Colonic mucosa (tissue), 4 donors: ENCODE results near the gene PTPRN2. TPM values are rescaled to one million over a fixed set of nuclear protein-coding genes. Genes with fewer than 3 reads are reported as not detected.
"Not testable (repeated sequence)": the region's sequence is repeated elsewhere in the genome, so short reads cannot be mapped to it uniquely, and the experiment has no call there.

Source experiments
- DNase-seq: peaks from one replicate; pipeline ENCODE4 v3.0.0-alpha.2; 2020
- H3K27ac ChIP-seq: fragments of 200-600 bp; one replicate; pipeline ENCODE4 v1.8.0; 2021
- H3K27me3 ChIP-seq: fragments of 200-600 bp; one replicate; pipeline ENCODE4 v1.8.0; 2021
- H3K36me3 ChIP-seq: fragments of 200-600 bp; one replicate; pipeline ENCODE4 v1.8.0; 2021
- H3K4me1 ChIP-seq: fragments of 200-600 bp; one replicate; pipeline ENCODE4 v1.8.0; 2021; ENCODE audit warnings: mild to moderate bottlenecking
- H3K4me3 ChIP-seq: fragments of 200-600 bp; one replicate; pipeline ENCODE4 v1.8.0; 2021
- H3K9ac ChIP-seq, 2 donors: one replicate each; pipeline ENCODE4 v1.7.0; 2013; ENCODE audit warnings: control low read depth in 2 of 2, low read depth in 2 of 2, low read length in 2 of 2
- H3K9me3 ChIP-seq: fragments of 200-600 bp; one replicate; pipeline ENCODE4 v1.8.0; 2021
- intact Hi-C: fragments of 100-400 bp; cut with DNase I; formaldehyde crosslinking; loops from one replicate; pipeline ENCODE4 v1.14.1; 2022
- total RNA-seq, 2 donors: library from RNA; stranded (reverse); fragmentation: NEBNext Ultra II Directional in 1 of 2; extraction: Animal tissue kit (Norgen Biotek cat#: 25700) in 1 of 2; gene quantifications; one replicate each; pipeline ENCODE4 v1.2.1, GENCODE V29; 2021
- TF ChIP-seq, protein P1 (sequence below): fragments of 200-600 bp; IDR thresholded peaks from one replicate; pipeline ENCODE4 v1.8.0; 2022; ENCODE audit warnings: antibody characterized with exemption, mild to moderate bottlenecking
- donor health status: healthy.
- donor health status: DM: no; HTN: no; CAD: no.
- donor health status: DM: no; HTN: no; CAD: no.

The PTPRN2 gene
- total RNA-seq, 2 donors from 2014 or later, result 14.7 to 21.6 TPM

- TF ChIP-seq, protein P1, sequence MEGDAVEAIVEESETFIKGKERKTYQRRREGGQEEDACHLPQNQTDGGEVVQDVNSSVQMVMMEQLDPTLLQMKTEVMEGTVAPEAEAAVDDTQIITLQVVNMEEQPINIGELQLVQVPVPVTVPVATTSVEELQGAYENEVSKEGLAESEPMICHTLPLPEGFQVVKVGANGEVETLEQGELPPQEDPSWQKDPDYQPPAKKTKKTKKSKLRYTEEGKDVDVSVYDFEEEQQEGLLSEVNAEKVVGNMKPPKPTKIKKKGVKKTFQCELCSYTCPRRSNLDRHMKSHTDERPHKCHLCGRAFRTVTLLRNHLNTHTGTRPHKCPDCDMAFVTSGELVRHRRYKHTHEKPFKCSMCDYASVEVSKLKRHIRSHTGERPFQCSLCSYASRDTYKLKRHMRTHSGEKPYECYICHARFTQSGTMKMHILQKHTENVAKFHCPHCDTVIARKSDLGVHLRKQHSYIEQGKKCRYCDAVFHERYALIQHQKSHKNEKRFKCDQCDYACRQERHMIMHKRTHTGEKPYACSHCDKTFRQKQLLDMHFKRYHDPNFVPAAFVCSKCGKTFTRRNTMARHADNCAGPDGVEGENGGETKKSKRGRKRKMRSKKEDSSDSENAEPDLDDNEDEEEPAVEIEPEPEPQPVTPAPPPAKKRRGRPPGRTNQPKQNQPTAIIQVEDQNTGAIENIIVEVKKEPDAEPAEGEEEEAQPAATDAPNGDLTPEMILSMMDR, result no peak
- Histone ChIP-seq H3K27me3 (no peaks in the 10 kb centered on the region), H3K9ac (no peak overlapping the region), H3K9me3 (no peaks in the 10 kb centered on the region), H3K27ac (no peak overlapping the region), H3K4me3 (no peak overlapping the region), H3K36me3 (no peaks in the 10 kb centered on the region), H3K4me1 (no peaks in the 10 kb centered on the region)
- intact Hi-C loops, result no loop called here
- DNase-seq, result no peak
These were observed 166.9 kb downstream of the PTPRN2 start for GRCh38 chr7:158420591-158421340.

DNA sequence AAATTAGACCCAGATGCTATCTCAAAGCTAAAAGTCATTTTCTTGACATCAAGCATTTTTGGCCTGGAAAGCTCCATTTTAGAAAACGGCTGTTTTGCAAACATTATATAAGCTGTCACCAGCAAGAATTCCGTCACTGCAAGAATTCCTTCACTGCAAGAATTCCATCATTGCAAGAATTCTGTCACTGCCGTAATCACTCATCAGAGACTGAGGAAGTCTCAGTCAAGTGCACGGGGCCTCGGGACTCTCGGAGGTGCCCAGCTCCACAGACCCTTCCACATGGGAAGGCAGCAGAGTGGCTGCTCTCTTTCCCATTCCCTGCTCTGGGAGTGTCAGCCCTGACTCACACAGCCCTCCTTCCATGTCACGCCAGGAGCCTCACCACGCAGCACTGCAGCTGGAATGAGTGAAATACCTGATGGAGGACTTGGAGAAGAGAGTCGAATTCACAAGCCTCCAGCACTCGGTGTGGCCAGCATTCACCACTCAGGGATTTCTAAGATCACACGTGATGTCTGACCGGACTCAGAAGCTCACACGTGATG, 168.3 kb downstream of the PTPRN2 start:
- H3K9ac ChIP-seq, result no peak overlapping the region
- TF ChIP-seq, protein P1, result no peak
- no peaks in the 10 kb centered on the region for H3K36me3 ChIP-seq
- no peak for DNase-seq
- H3K9me3 ChIP-seq, result no peaks in the 10 kb centered on the region
- intact Hi-C loops, result no loop called here
- no peaks in the 10 kb centered on the region for H3K27me3 ChIP-seq
- no peak overlapping the region for H3K27ac ChIP-seq
- H3K4me1 ChIP-seq, result no peaks in the 10 kb centered on the region
- H3K4me3 ChIP-seq, result no peak overlapping the region

- intact Hi-C loops, H3K27me3 ChIP-seq, H3K9ac ChIP-seq, DNase-seq, H3K4me3 ChIP-seq, H3K4me1 ChIP-seq, H3K27ac ChIP-seq, H3K9me3 ChIP-seq, H3K36me3 ChIP-seq: not testable (repeated sequence)
These were observed 169.2 kb downstream of the PTPRN2 start for GRCh38 chr7:158418395-158418794.

DNA sequence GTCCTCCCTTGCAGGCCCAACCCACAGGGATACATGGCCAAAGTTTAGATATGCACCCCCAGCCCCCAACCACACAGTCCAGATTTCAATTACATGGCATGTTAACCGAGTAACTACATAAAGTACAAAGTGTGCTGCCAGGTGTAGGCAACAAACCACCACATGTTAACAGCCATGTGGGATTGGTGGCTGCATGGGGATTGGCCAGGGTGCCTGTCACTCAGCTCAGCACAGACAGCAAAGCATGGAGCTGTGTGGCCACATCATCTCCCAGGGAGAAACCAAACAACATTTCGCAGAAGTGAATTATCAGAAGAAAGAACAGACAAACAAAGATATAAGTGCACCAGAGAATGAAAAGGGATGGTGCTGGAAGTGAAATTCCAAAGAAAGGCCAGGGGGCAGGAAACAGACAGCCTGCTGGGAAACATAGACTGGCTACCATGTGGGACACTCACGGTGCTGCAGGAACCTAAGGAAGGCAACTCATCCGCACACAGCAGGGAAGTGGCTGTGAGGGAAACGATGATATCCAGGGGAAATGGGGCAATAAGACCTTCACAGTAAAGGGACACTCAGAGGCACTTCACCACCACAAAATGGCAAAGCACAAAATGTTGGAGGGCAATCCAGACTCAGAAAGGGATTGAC, 171.2 kb downstream of the PTPRN2 start:
- TF ChIP-seq, protein P1, result no peak
- intact Hi-C loops, result no loop called here
- no peak for DNase-seq
- H3K27me3 ChIP-seq, result no peaks in the 10 kb centered on the region
- H3K9me3 ChIP-seq, result no peaks in the 10 kb centered on the region
- H3K36me3 ChIP-seq, result no peaks in the 10 kb centered on the region
- H3K9ac ChIP-seq, result no peak overlapping the region
- no peaks in the 10 kb centered on the region for H3K4me1 ChIP-seq
- H3K4me3 ChIP-seq, result no peak overlapping the region
- no peak overlapping the region for H3K27ac ChIP-seq

- TF ChIP-seq, protein P1, result no peak
- no peaks in the 10 kb centered on the region for H3K4me1 ChIP-seq
- H3K9ac ChIP-seq, result no peak overlapping the region
- no peak for DNase-seq
- intact Hi-C loops, result no loop called here
- no peak overlapping the region for H3K27ac ChIP-seq
- no peaks in the 10 kb centered on the region for H3K36me3 ChIP-seq
- no peaks in the 10 kb centered on the region for H3K27me3 ChIP-seq
- H3K4me3 ChIP-seq, result no peak overlapping the region
- no peaks in the 10 kb centered on the region for H3K9me3 ChIP-seq
These were observed 172.3 kb downstream of the PTPRN2 start for GRCh38 chr7:158415316-158415715.

- Histone ChIP-seq H3K4me1 (no peaks in the 10 kb centered on the region), H3K4me3 (no peak overlapping the region), H3K27me3 (no peaks in the 10 kb centered on the region), H3K27ac (no peak overlapping the region), H3K9me3 (no peaks in the 10 kb centered on the region), H3K36me3 (no peaks in the 10 kb centered on the region), H3K9ac (no peak overlapping the region)
- TF ChIP-seq, protein P1, result no peak
- intact Hi-C loops, result no loop called here
- DNase-seq, result no peak
These were observed 173.1 kb downstream of the PTPRN2 start for GRCh38 chr7:158414486-158414961.
